ENCODE results near the gene SYT6.

DNA sequence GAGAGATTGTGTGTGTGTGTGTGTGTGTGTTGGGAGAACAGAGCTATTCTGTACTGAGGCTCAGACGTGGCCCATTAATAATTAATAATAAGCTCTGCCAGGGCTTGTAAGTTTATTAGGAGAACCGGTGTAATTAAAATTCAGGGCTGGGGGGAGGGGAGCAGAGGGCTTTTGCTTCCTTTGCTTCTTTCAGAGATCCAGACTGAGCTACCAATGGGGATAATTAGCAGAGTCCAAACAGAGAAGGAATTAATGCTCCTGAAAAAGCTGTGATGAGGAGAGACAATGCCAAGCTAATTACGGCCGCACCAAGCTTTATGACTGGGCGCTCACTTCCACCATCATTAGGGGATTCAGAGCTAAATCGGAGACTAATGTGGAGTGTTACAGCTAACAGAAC, 4.5 kb downstream of the SYT6 start:
- TF ChIP-seq, protein P1, sequence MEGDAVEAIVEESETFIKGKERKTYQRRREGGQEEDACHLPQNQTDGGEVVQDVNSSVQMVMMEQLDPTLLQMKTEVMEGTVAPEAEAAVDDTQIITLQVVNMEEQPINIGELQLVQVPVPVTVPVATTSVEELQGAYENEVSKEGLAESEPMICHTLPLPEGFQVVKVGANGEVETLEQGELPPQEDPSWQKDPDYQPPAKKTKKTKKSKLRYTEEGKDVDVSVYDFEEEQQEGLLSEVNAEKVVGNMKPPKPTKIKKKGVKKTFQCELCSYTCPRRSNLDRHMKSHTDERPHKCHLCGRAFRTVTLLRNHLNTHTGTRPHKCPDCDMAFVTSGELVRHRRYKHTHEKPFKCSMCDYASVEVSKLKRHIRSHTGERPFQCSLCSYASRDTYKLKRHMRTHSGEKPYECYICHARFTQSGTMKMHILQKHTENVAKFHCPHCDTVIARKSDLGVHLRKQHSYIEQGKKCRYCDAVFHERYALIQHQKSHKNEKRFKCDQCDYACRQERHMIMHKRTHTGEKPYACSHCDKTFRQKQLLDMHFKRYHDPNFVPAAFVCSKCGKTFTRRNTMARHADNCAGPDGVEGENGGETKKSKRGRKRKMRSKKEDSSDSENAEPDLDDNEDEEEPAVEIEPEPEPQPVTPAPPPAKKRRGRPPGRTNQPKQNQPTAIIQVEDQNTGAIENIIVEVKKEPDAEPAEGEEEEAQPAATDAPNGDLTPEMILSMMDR (conservative IDR thresholded peaks at IDR 0.05; ENCODE audit: low read length): no peak
- no peak for TF ChIP-seq EZH2phosphoT487 (IDR thresholded peaks at IDR 0.05; ENCODE audit: borderline replicate concordance, low read depth, low read length)

All from OCI-LY7 (cell line).